ENCODE measurements around the gene NRGN. TPM values are rescaled to one million over a fixed set of nuclear protein-coding genes. Genes with fewer than 3 reads are reported as not detected.
A peak's percentile ranks its signal among the peaks of the same experiment; 100 is the strongest.

NRGN gene
- total and polyA plus RNA-seq, 2 of the 4 experiments (the other 2 are of a cell fraction) = 0.54 to 24.8 TPM

DNA sequence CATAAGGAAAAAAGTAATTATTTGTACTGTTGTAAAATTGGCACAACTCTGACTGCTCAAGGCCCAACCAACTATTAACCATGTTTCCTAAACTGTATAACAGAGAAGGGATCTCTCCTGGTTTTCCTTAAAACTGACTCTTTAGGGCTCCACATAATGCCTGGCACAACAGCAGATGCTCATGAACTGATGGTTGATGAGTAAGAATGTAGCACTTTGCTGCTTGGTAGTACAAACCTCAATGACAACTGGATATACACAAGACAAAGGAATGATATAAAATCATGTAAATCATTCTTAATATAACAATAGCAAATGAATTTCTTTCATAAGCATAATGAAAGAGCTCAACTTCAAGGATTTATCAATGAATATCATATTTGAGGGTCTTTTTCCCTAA is 48.8 kb downstream of the NRGN start:
- H4K5ac ChIP-seq (ENCODE audit: low read depth, low read length) = no peak overlapping the region
- H3K79me1 ChIP-seq (ENCODE audit: low read depth in 1 of 2, low read length in 2 of 2) = peaks cover 16 to 72% of the 10 kb centered on the region in 2 experiments
- no peak overlapping the region for H3K27ac ChIP-seq (ENCODE audit: insufficient read depth, low read length)
- POLR2A ChIA-PET (ENCODE audit: unreplicated experiment) = no interaction called here
- peaks cover 5% of the 10 kb centered on the region for H3K4me1 ChIP-seq (ENCODE audit: control insufficient read depth, insufficient read depth, low read length)
- CTCF ChIA-PET = interaction anchor here (0.6 kb wide), 1 partner anchor 676 kb away, joined by 3 read pairs; no protein-coding TSS in a partner anchor
- H3K9me3 ChIP-seq (ENCODE audit: control insufficient read depth, insufficient read depth, low read length) = no peaks in the 10 kb centered on the region
- no peak overlapping the region for H3K4ac ChIP-seq (ENCODE audit: low read depth, low read length)
- no peaks in the 10 kb centered on the region for H3K36me3 ChIP-seq (ENCODE audit: control insufficient read depth, insufficient read depth, low read length)
- no peak overlapping the region for H2BK5ac ChIP-seq (ENCODE audit: low read depth, low read length, poor library complexity, severe bottlenecking)
- no peak overlapping the region for H2BK15ac ChIP-seq (ENCODE audit: low read depth, low read length)
- H3K9me1 ChIP-seq (ENCODE audit: insufficient read depth, low read length) = peaks cover 12% of the 10 kb centered on the region
- no peak for TF ChIP-seq RCOR1 (IDR thresholded peaks at IDR 0.05; ENCODE audit: insufficient replicate concordance, low read length)
- TF ChIP-seq CHD1 (IDR thresholded peaks at IDR 0.05; ENCODE audit: low read depth, low read length) = no peak
- TF ChIP-seq MXI1 (IDR thresholded peaks at IDR 0.05; ENCODE audit: borderline replicate concordance, low read depth, low read length) = no peak
- TF ChIP-seq, protein P1, sequence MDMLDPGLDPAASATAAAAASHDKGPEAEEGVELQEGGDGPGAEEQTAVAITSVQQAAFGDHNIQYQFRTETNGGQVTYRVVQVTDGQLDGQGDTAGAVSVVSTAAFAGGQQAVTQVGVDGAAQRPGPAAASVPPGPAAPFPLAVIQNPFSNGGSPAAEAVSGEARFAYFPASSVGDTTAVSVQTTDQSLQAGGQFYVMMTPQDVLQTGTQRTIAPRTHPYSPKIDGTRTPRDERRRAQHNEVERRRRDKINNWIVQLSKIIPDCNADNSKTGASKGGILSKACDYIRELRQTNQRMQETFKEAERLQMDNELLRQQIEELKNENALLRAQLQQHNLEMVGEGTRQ (IDR thresholded peaks at IDR 0.05; ENCODE audit: low read depth, low read length) = no peak
- no peak for TF ChIP-seq BHLHE40 (IDR thresholded peaks at IDR 0.05; ENCODE audit: low read depth, low read length)
- TF ChIP-seq SMC3 (IDR thresholded peaks at IDR 0.05; ENCODE audit: low read depth, low read length) = no peak
- TF ChIP-seq FOS (IDR thresholded peaks at IDR 0.05; ENCODE audit: low read depth, low read length) = no peak
- no peak overlapping the region for H4K91ac ChIP-seq (ENCODE audit: insufficient read depth, low read depth, low read length)
- no peak overlapping the region for H3K23ac ChIP-seq (ENCODE audit: low read depth, low read length)
- dilution Hi-C loops (cut with HindIII; ENCODE audit: low sequenced_read_pairs, unreplicated experiment) (no loop called here), in situ Hi-C loops (cut with MboI; ENCODE audit: low sequenced_read_pairs) (no loop called here), intact Hi-C loops (cut with micrococcal nuclease) (no loop called here)
- BruUV-seq (replicated peaks) = no TSS peak
- peak; percentile 26 for DNase-seq
- no peaks in the 10 kb centered on the region for H3K27me3 ChIP-seq (ENCODE audit: control insufficient read depth, insufficient read depth, low read length)
- no peak overlapping the region for H3K14ac ChIP-seq (replicated peaks; ENCODE audit: low read depth, low read length)
- no peak overlapping the region for H4K8ac ChIP-seq (ENCODE audit: low read depth in 2 of 2, low read length in 2 of 2)
- peak; percentile 29; the same call in 1 of the 2 replicates for ATAC-seq (ENCODE audit: low read depth)
- H3K18ac ChIP-seq (ENCODE audit: low read depth, low read length) = no peak overlapping the region
- no peak overlapping the region for H2AFZ ChIP-seq (replicated peaks; ENCODE audit: low read length, poor library complexity)
- no peak overlapping the region for H3K4me3 ChIP-seq (ENCODE audit: insufficient read depth, low read depth, low read length)
- H2BK20ac ChIP-seq (ENCODE audit: low read depth, low read length) = no peak overlapping the region
- H3K56ac ChIP-seq (ENCODE audit: extremely low read depth, insufficient read depth, low read length) = no peak overlapping the region
- no peak overlapping the region for H2AK5ac ChIP-seq (ENCODE audit: low read depth, low read length)
- H3K9ac ChIP-seq (ENCODE audit: low read depth, low read length) = no peak overlapping the region
- no peak overlapping the region for H2AK9ac ChIP-seq (replicated peaks; ENCODE audit: low read depth, low read length, poor library complexity)
- no peak overlapping the region for H3K4me2 ChIP-seq (ENCODE audit: low read depth, low read length)
- peaks cover 41% of the 10 kb centered on the region for H4K20me1 ChIP-seq (ENCODE audit: insufficient read depth, low read length)
- H2BK120ac ChIP-seq (ENCODE audit: low read depth, low read length) = no peak overlapping the region

All from IMR-90 (cell line).